Neural progenitor cell (in vitro differentiated cells): Measurements from ENCODE around the gene C1RL. TPM values are rescaled to one million over a fixed set of nuclear protein-coding genes. Genes with fewer than 3 reads are reported as not detected.
A peak's percentile ranks its signal among the peaks of the same experiment; 100 is the strongest.

Experiments
- DNase-seq: peaks from one replicate; pipeline ENCODE4 v3.0.0-alpha.2; 2016; ENCODE audit warnings: low spot score
- H2AFZ ChIP-seq: fragments of 200-600 bp; sonication (generic); replicated peaks from 2 replicates; pipeline ENCODE4 v1.6.1; 2016; ENCODE audit warnings: antibody characterized with exemption
- H3F3A ChIP-seq: fragments of 200-600 bp; sonication (generic); 2 replicates; pipeline ENCODE4 v1.6.1; 2016; ENCODE audit warnings: antibody characterized with exemption, low read depth
- H3K27ac ChIP-seq: fragments of 200-600 bp; sonication (generic); 2 replicates; pipeline ENCODE4 v1.5.1; 2016; ENCODE audit warnings: mild to moderate bottlenecking
- H3K27me3 ChIP-seq: fragments of 200-600 bp; sonication (generic); 2 replicates; pipeline ENCODE4 v1.6.1; 2016; ENCODE audit warnings: mild to moderate bottlenecking, moderate library complexity
- H3K36me3 ChIP-seq: fragments of 200-600 bp; sonication (generic); 2 replicates; pipeline ENCODE4 v1.5.1; 2016
- H3K4me1 ChIP-seq: fragments of 200-600 bp; sonication (generic); 2 replicates; pipeline ENCODE4 v1.6.1; 2016; ENCODE audit warnings: mixed run types
- H3K4me2 ChIP-seq: fragments of 200-600 bp; sonication (generic); 2 replicates; pipeline ENCODE4 v1.6.1; 2016
- H3K4me3 ChIP-seq: fragments of 200-600 bp; sonication (generic); 2 replicates; pipeline ENCODE4 v1.5.1; 2016
- H3K79me2 ChIP-seq: fragments of 200-600 bp; sonication (generic); 2 replicates; pipeline ENCODE4 v1.6.1; 2016; ENCODE audit warnings: low read depth
- H3K9ac ChIP-seq: fragments of 200-600 bp; sonication (generic); 2 replicates; pipeline ENCODE4 v1.6.1; 2016
- H3K9me3 ChIP-seq: fragments of 200-600 bp; sonication (generic); 2 replicates; pipeline ENCODE4 v1.5.1; 2016; ENCODE audit warnings: low read depth
- H4K20me1 ChIP-seq: fragments of 200-600 bp; sonication (generic); 2 replicates; pipeline ENCODE4 v1.6.1; 2016; ENCODE audit warnings: low read depth
- H3K27ac Mint-ChIP-seq: 3 replicates; pipeline ENCODE4 v1.8.0; 2021; ENCODE audit warnings: mixed read lengths
- H3K27me3 Mint-ChIP-seq: 2 replicates; pipeline ENCODE4 v1.8.0; 2022; ENCODE audit warnings: low read depth, mild to moderate bottlenecking, inconsistent platforms, moderate library complexity, mixed read lengths; ENCODE audit not compliant: insufficient read depth
- H3K36me3 Mint-ChIP-seq: 3 replicates; pipeline ENCODE4 v1.8.0; 2021; ENCODE audit warnings: mixed read lengths
- H3K4me1 Mint-ChIP-seq: 3 replicates; pipeline ENCODE4 v1.8.0; 2021; ENCODE audit warnings: mixed read lengths
- H3K4me3 Mint-ChIP-seq: 3 replicates; pipeline ENCODE4 v1.8.0; 2021; ENCODE audit warnings: mild to moderate bottlenecking, moderate library complexity, mixed read lengths
- H3K9me3 Mint-ChIP-seq: 3 replicates; pipeline ENCODE4 v1.8.0; 2020; ENCODE audit warnings: mixed read lengths
- EZH2 ChIP-seq: fragments of 200-600 bp; sonication (generic); IDR thresholded peaks from 2 replicates; pipeline ENCODE4 v1.6.1; 2017; ENCODE audit warnings: antibody characterized with exemption, mild to moderate bottlenecking, moderate library complexity
- EZH2phosphoT487 ChIP-seq: fragments of 200-600 bp; sonication (generic); IDR thresholded peaks from 2 replicates; pipeline ENCODE4 v1.6.1; 2017; ENCODE audit warnings: antibody characterized with exemption
- total RNA-seq: library from RNA; depleted of rRNA; stranded (reverse); fragments of >200 nt; gene quantifications from 2 replicates; pipeline ENCODE4 v1.2.3, GENCODE V29; 2015; ENCODE audit warnings: low replicate concordance
- TF ChIP-seq, protein P1 (sequence below): fragments of 200-600 bp; sonication (generic); IDR thresholded peaks from 2 replicates; pipeline ENCODE4 v1.5.1; 2017; ENCODE audit warnings: antibody characterized with exemption, mild to moderate bottlenecking

Gene C1RL
- total RNA-seq, 1 donor from 2014 or later, result 32.2 TPM

DNA sequence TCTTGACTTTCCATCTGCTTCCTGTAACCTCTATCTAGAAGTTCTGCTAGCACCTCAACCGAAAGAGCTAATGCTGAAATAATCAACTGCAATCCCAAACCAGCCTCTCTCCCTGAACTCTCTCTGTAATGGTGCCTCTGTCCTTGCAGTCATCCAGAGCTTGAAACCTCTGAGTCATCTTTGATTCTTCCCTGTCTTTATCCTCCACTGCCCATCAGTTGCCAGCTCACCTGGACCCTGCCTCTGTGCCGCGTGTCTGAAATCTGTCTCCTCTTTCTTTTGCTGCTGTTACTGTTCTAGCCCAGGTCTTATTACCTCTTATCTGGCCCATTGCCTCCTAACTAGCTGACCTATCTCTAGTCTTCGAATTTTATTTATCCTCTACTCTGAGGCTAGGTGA, 36.7 kb upstream of the C1RL start:
- no peak overlapping the region for H3K9ac ChIP-seq
- H3K4me1 ChIP-seq, result no peaks in the 10 kb centered on the region
- H3K4me2 ChIP-seq, result no peak overlapping the region
- H3K4me1 Mint-ChIP-seq, result no peaks in the 10 kb centered on the region
- no peaks in the 10 kb centered on the region for H3K36me3 ChIP-seq
- H3F3A ChIP-seq, result no peaks in the 10 kb centered on the region
- no peak overlapping the region for H3K4me3 ChIP-seq
- no peak overlapping the region for H3K27ac Mint-ChIP-seq
- no peaks in the 10 kb centered on the region for H3K27me3 ChIP-seq
- no peaks in the 10 kb centered on the region for H3K79me2 ChIP-seq
- no peak overlapping the region for H2AFZ ChIP-seq
- no peaks in the 10 kb centered on the region for H4K20me1 ChIP-seq
- H3K9me3 ChIP-seq, result no peaks in the 10 kb centered on the region
- TF ChIP-seq EZH2phosphoT487, result no peak
- TF ChIP-seq, protein P1, sequence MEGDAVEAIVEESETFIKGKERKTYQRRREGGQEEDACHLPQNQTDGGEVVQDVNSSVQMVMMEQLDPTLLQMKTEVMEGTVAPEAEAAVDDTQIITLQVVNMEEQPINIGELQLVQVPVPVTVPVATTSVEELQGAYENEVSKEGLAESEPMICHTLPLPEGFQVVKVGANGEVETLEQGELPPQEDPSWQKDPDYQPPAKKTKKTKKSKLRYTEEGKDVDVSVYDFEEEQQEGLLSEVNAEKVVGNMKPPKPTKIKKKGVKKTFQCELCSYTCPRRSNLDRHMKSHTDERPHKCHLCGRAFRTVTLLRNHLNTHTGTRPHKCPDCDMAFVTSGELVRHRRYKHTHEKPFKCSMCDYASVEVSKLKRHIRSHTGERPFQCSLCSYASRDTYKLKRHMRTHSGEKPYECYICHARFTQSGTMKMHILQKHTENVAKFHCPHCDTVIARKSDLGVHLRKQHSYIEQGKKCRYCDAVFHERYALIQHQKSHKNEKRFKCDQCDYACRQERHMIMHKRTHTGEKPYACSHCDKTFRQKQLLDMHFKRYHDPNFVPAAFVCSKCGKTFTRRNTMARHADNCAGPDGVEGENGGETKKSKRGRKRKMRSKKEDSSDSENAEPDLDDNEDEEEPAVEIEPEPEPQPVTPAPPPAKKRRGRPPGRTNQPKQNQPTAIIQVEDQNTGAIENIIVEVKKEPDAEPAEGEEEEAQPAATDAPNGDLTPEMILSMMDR, result no peak
- TF ChIP-seq EZH2, result no peak
- no peak overlapping the region for H3K4me3 Mint-ChIP-seq
- DNase-seq, result no peak
- peaks cover 22% of the 10 kb centered on the region for H3K36me3 Mint-ChIP-seq
- no peaks in the 10 kb centered on the region for H3K9me3 Mint-ChIP-seq
- H3K27ac ChIP-seq, result no peak overlapping the region
- H3K27me3 Mint-ChIP-seq, result peaks cover 2% of the 10 kb centered on the region

DNA sequence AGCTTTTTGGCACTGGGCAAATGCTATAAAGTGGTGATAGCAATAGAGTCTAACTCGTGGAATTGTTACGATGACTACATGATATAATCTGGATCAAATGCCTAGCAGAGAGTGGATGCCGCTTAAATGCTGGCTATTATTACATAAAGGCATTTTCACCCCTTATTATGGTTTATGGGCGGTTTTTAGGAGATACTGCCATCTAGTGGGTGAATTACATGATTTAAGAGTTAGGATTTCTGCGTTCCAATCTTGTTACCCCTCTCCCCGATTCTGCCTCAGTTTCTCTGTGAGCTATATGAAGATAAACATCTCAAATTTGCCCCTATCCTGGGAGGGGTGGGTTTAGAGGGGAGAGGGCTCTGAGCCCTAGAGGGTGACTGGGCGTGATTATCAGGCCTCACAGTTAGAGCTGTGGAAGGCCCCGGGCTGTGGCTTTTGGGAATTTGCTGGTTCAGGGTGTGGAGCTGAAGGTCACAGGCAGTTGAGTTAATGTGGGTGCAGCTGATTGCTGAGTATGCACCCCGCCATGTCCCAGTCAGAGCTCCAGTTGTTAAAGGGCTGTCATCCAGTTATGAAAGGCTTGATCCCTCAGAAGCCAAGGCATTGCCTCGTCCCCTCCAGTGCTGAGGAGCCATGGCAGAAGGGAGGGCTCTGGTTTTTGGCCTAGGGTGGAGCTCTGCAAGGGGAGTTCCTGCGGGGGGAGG, 35.6 kb upstream of the C1RL start:
- Mint-ChIP-seq H3K36me3 (peaks cover 25% of the 10 kb centered on the region), H3K4me1 (no peaks in the 10 kb centered on the region), H3K27ac (no peak overlapping the region), H3K9me3 (no peaks in the 10 kb centered on the region), H3K4me3 (no peak overlapping the region), H3K27me3 (peaks cover 2% of the 10 kb centered on the region)
- no peaks in the 10 kb centered on the region for H3K4me1 ChIP-seq
- H3K4me2 ChIP-seq, result no peak overlapping the region
- TF ChIP-seq, protein P1, result peak; percentile 67
- TF ChIP-seq EZH2phosphoT487 (no peak), EZH2 (no peak)
- no peak overlapping the region for H3K27ac ChIP-seq
- no peak overlapping the region for H3K4me3 ChIP-seq
- H3K9me3 ChIP-seq, result no peaks in the 10 kb centered on the region
- H4K20me1 ChIP-seq, result no peaks in the 10 kb centered on the region
- H3K79me2 ChIP-seq, result no peaks in the 10 kb centered on the region
- no peak overlapping the region for H3K9ac ChIP-seq
- DNase-seq, result peak; percentile 43
- no peak overlapping the region for H2AFZ ChIP-seq
- H3F3A ChIP-seq, result no peaks in the 10 kb centered on the region
- H3K36me3 ChIP-seq, result no peaks in the 10 kb centered on the region
- no peaks in the 10 kb centered on the region for H3K27me3 ChIP-seq

DNA sequence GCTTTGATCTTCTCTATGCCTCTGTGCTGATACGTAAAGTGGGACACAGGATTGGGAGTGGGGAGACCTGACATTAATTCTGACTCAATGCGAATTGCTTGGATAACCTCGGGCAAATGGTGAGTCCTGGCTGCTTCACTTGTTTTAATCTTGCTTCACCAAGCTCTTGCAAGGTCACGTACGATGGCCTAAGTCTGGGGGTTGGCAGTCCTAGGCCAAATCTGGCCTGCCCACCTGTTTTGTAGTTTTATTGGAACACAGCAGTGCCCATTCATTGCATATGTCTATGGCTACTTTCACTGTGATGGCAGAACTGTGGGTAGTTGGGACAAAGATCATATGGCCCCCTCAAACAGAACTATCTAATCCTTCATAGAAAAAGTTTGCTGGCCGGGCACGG, 34.5 kb upstream of the C1RL start:
- Histone ChIP-seq H3K36me3 (no peaks in the 10 kb centered on the region), H2AFZ (no peak overlapping the region), H3K9ac (no peak overlapping the region), H3K79me2 (no peaks in the 10 kb centered on the region), H3K9me3 (no peaks in the 10 kb centered on the region), H3K27ac (no peak overlapping the region), H3F3A (no peaks in the 10 kb centered on the region), H4K20me1 (no peaks in the 10 kb centered on the region), H3K4me2 (no peak overlapping the region), H3K4me3 (no peak overlapping the region), H3K27me3 (no peaks in the 10 kb centered on the region), H3K4me1 (no peaks in the 10 kb centered on the region)
- no peak for DNase-seq
- Mint-ChIP-seq H3K27ac (peak overlapping the region; percentile 11), H3K4me3 (no peak overlapping the region), H3K4me1 (no peaks in the 10 kb centered on the region), H3K9me3 (no peaks in the 10 kb centered on the region), H3K27me3 (peaks cover 2% of the 10 kb centered on the region), H3K36me3 (peaks cover 25% of the 10 kb centered on the region)
- TF ChIP-seq EZH2 (no peak), EZH2phosphoT487 (no peak)
- TF ChIP-seq, protein P1, result no peak
